Myocyte (in vitro differentiated cells): ENCODE measurements around the gene DCX. TPM values are rescaled to one million over a fixed set of nuclear protein-coding genes. Genes with fewer than 3 reads are reported as not detected.

Experiments
- DNase-seq: peaks from one replicate; pipeline ENCODE4 v3.0.0-alpha.2; 2012; ENCODE audit warnings: low read depth
- total RNA-seq: library from RNA; depleted of rRNA; stranded (reverse); fragments of >200 nt; gene quantifications from 2 replicates; pipeline ENCODE4 v1.2.3, GENCODE V29; 2014

DCX gene
- total RNA-seq, 1 donor from 2014 or later: not detected

DNA sequence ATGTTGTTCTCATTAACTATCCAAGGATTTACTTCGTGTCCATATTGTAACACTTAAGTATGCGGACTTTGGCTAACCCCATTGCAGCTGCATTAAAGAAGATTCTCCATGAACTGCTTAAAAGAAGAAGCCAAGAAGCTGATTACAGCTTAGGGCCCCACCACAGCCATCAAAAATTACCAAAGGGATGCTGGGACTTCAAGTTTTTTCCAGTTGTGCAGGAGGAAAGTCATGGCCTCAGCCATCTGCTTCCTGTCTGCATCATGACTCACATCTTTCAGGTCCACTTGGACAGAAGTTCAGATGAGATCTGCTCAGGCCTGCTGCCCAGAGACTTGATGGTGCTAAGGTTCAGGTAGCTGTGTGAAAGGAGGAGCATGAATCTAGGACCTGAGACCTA is 102.9 kb downstream of the DCX start:
- no peak for DNase-seq

DNA sequence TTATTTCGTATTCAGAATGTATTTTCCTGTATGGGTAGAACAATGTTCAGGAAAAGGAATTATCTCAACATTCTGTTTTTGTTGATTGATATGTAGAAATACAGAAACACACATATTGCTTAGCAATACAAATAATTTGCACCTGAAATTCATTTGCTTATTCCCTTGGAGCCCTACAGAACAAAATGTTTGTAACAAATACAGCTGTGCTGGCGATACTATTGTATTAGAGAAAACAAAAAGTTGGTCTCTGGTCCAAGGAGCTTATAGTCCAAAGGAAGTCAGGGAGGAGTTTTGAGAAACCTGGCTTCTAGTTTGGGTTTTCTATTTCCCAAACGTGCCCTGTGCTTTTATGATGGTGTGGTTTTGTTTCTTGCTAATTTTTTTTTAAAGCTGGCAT is 104.0 kb downstream of the DCX start:
- no peak for DNase-seq

DNA sequence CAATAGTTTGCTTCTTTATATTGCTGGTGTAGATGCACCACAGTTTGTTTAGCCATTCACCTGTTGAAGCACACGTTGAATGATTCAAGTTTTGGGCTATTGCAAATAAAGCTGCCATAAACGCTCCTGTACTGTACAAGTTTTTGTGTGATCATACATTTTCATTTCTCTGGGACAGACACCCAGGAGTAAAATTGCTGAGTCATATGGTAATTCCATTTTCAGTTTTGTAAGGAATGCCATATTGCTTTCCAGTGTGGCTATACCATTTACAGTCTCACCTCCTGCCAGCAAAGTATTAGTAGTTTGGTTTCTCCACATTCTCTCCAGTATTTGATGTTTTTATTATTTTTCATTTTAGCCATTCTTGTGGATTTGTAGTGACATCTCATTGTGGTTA is 109.7 kb downstream of the DCX start:
- no peak for DNase-seq

DNA sequence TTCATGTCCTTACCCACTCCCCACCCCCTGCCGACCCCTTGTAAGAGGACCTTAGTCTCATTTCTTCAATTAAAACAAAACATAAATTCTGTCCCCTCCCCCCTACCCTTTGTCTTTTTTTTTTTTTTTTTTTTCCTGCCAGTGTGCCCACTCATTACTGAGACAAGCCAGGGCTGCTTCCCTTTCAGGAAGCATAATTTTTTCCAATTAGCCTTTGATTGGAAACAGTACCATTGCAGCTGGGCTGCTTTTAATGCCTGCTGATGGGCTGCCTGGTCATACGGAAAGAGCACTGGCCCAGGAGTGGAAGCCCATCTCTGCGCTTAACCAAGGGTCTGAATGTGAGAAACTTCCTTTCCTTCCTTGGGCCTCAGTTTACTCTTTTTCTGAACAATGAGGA is 123.2 kb downstream of the DCX start:
- DNase-seq: no peak

DNA sequence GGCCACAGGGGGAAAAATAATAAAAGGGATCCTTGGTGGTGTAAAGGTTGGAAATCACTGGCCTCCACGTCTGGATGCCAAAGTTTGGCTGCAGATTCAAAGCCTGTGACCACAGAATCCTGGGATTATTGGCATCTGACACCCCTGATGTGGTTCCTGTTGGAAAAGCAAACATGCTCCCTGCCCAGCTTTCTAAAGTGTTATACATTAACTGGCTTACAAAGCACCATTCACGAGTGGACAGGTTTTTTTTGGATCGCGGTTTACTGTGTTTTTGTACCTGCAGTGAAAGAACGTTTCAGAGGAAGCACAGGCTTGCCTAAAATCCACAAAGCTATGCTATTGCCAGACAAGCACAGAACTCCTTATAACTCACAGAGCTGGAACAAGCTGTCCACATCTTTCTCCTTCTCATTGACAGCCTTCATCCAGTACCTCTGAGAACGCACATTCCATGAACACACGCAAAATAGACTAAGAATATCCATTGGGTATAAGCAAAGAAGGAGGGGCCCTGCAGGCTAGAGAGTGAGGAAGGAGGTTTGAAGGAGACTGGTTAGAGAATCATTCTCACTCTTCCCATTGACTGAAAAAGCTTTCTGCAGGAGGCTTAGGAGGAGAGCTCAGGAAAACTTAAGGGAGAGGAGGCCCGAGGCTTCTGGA is 127.2 kb downstream of the DCX start:
- DNase-seq: peak; percentile 11

DNA sequence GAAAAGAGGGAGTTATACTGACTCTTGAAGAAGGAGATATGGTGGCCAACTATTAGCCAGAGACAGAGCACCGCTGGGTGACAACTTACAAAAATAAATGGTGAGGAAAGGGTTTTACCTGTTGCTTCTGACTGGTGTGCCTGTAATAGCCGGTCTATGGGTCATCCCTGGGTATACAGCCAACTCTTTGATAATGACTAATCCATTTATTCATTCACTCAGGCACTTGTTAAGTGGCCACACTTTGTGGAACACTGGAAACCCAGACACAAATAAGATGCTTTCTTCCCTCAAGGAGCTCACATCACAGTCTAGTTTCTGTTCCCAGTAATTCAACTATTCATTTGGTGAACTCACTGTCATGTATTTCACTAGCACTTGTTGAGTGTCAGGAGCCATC is 128.5 kb downstream of the DCX start:
- peak; percentile 20 for DNase-seq

DNA sequence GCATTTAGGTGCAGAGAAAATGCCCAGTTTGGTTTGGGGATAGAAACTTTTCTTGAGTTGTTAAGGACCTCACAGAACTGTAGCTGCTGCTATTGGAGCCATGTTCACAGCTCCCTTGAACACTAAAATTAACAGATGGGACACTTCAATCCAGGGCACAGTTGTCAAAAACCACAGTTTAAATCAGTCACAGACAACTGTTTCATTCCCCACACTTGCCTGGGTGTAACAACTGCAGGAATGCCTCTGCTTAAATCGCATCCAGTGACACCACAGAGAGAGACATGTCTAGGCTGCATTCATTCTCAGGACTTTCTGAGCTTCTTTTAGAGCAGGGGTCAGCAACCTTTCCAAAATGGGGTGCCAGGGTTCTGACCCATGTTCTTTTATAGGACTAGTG is 129.0 kb downstream of the DCX start:
- peak; percentile 45 for DNase-seq

DNA sequence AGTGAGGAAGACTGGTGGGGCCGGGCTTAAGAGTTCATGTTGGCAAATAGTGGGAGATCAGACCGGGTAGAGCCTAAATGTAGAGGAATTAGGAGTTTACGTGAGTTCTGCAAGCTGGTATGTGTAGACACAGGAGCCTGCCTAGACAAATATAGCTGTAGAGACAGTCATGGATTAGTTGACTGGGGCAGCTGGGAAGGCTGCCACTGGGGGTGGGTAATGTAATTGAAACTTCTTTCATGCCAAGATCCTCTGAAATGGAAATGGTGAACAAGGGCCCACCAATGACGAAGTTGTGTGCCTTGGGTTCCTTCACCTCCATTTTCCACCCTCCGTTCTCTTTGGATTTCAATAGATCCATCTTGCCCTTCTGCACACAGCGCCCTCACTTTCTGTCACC is 129.9 kb downstream of the DCX start:
- DNase-seq: peak; percentile 17

DNA sequence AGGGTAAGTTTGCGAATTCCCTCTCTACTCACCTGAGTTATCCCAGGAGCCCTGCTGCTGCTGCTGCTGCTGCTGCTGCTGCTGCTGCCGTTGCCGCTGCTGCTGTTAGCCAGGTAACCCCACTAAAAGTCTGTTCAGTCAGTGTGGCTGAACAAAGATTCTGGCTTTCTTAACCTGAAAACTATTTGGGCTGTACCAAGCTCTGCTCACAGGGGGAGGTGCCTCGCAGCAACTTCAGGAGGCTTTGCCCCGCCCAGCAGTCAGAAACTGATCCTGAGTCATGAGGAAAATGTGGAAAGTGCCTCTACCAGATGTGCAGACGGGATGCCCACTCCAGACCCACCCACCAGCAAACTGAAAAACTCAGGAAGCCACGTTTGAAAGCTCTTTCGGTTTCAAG is 141.7 kb downstream of the DCX start, which contains the start of gene CAPN6:
Gene CAPN6 (minus strand): TSS at position 145 of the 400 bp plus-strand sequence. CDS start 6,547 bp downstream, outside the sequence.
- no peak for DNase-seq

DNA sequence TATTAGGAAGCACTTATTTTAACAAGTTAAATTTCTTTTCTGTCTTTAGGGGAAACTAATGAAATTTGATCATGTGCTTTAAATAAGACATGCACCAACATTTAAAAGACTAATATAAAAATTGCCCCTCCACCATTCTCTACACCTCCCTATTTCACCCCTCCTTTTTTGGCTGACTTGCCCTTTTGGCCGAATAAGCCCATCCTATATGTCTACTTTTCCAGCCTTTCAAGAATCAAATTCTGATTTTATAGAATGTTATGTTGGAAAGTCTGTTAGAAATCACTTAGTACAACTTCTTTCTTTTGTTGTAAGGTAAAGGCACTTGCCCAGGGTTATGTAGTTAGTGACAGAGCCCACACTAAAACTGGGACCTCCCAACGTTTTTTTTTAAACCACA is 143.5 kb downstream of the DCX start:
- no peak for DNase-seq

DNA sequence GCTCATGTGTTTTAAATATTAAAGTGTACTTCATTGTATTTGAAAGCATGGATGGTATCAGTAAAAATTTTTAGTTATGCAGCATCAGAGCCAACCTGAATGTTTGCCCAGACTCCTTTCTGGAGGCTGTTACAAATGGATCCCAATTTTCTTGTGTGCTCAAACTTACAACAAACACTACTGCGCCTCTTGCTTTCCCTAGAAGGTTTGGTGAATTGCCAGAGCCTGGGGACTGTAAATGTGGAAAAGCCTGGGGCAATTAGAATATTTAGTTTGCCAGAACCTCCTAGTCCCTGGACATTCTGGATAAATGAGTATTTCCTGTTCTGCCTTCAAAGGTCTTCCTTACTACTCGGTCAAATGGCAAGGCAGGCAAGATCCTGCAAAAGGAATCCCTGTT is 146.5 kb downstream of the DCX start:
- DNase-seq: no peak

DNA sequence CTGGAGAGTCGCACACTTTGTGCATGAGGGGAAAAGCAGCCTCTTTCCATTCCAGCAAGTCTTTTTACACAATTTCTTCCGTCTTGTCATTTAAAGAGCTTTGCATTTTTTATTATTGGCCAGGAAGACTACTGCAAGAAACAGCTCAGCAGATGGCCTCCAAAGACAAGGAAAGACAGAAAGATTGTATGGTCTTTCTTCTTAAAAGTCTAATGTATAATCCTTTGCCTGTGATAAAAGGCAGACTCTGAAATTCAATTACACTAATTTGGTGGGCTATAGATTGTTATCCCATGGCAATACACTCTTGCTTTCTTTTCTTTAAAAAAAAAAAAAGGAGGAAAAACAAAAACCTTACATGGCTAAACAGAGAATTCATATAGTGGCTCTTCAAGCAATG is 147.6 kb downstream of the DCX start:
- DNase-seq: no peak

DNA sequence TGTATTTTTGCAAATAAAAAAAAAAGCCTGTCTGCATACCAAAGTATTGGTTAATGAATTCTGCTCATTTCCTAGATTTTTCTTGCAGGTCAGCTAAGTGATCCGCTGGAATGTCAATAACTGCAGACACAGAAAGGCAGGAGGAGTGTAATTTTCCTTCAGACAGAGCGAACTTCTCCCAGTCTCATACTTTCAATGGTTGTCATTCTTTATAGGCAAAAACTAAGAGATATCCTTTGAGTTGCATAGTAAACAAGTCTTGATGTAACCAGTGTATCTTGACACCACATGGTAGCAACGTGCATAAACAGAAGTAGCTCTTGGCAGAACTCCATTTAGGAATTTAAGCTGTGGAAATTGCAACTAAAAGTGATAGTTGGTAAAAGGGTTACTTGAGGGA is 149.9 kb downstream of the DCX start:
- no peak for DNase-seq

DNA sequence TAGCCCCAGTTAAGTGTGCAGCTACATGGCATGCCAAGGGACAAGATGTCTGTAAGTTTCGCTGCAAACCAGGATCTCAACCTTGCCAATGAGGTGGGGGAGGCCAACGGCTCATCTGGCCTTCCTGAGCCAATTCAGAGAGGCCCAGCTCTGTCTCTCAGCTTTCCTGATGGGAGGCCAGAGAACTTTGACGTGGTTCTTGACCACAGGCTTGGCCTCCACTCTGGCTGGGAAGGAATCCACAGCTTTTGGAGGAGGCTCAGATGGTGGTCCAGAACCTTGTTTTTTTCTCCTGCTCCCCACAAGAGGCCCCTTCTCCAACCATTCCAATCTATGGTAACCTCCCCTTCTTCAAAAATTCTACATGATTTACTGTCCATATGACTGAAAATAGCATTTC is 151.5 kb downstream of the DCX start:
- DNase-seq: no peak

DNA sequence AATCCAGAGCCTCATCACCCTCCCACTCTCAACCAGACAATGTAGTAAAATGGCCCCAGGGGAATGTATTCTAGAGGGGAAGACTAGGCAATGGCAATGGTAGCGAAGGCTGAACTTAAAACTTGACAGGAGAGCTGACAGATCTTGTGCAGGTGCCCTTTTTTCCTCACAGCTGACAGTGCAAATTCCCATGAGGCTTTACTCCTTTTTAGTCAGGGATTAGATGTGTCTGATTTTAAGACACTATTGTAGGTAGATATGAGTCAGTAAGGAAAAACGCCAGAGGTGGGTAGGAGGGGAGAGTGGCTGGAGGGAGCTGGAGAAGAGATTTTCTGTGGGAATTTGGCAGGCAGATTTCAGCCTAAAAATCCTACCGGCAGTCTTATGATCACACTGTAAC is 152.4 kb downstream of the DCX start:
- no peak for DNase-seq

DNA sequence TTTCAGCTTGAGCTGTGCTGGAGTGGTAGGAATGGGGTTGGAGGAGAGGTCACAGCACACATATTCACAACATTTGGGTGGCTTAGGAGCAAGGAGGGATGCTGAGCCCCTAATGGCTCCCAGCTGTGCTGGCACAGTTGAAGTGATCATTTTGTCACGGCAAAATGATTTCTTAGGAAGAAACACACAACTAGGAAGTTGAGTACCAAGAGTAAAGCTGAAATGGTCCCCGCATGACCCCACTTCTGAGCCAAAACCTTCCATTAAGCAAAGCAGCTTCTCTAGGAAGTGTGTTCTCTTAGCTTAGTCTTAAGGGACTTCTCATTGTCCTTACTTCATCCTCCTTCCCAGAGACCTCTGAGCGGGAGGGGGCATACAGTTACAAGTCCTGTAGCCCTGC is 154.3 kb downstream of the DCX start:
- no peak for DNase-seq

DNA sequence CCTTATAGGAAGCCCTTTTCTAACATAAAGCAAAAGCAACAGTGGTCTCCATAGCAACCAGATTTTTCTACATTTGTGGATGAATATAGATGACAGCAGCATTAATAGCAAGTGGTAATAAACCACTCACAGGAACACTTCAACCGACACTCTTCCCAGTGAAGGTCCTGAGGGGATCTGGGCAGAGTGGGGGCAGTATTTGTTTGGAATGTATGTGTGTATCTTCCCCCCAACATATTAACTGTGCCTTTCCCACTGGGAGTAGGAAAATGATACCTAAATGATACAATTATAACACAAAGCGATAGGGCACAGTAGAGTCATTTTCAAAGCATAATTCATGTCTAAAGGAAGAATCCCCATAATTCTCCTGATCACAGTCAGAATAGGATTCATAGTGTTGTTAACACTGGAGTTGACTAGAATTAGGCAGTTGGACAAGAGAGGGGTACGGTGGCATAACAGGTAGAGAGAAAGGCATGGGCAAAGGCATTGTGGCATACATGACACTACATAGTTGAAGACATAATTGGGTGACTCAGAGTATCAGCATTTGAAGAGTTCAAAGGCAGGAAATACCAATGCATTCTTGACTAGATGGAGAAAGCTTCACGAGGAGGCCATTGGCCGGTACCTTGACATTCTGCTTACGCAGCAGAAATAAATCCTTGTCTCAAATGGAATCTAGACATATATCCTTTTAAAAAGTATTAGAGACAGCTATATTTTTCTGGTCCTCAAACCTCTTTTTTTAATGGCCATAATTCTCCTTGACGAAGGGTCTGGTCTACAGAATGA is 156.9 kb downstream of the DCX start:
- no peak for DNase-seq

DNA sequence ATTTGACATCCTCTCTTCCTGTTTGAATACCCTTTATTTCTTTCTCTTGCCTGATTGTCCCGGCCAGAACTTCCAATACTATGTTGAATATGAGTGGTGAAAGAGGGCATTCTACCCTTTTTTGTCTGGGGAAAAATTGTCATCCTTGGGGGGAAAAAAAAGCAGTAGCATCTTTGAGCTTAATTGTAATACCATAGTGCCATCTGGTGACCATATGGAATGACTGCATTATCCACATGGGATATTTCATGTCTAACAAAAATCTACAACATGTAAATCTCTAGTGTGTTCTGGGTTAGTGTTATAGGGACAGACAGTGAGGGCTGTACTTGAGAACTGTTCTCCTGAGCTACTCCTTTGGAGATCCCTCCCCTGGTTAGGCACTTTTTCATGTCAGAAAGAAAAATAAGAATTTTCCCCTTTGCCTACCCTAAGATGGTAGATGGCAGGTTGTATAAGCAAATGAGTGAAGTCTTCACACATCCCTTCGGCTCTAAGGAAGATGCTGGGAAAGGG is 167.7 kb downstream of the DCX start:
- no peak for DNase-seq
